ENCODE results near the gene MYOF. TPM values are rescaled to one million over a fixed set of nuclear protein-coding genes. Genes with fewer than 3 reads are reported as not detected.

Gene MYOF
- total RNA-seq, 1 donor from 2014 or later, result 243 TPM

DNA sequence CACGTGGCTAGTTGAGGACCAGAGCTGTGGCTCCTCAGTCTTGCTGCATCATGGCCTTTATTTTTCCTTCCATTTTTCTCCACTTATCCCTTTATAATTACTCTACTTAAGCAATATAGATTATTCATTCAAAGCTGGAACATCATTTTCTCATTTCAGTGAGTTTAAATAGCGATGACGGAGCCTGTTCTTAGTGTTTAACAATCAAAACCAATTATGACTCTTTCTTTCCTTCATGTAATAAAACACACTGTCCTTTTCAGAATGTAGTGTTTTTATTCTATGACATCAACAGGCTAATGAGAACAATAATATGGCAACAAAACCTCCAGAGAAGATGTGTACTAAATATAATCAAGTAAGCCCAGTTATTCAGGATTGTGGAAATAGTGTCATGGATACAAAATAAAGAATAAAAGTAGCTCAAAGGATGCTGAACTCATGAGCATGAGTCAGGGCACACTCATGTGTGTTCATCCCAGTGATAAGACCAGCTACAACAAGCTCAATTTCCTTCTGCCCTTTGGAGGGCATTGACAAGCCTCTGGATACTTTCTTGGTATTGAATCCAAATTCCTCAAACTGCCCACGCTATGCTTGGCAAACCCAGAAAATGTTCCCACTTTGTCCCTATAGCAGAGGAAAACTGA, 220.0 kb downstream of the MYOF start:
- DNase-seq (ENCODE audit: low read depth, low spot score), result no peak

GRCh38 chr10:93261089-93261488, 221.0 kb downstream of the MYOF start:
- DNase-seq (ENCODE audit: low read depth, low spot score), result no peak

DNA sequence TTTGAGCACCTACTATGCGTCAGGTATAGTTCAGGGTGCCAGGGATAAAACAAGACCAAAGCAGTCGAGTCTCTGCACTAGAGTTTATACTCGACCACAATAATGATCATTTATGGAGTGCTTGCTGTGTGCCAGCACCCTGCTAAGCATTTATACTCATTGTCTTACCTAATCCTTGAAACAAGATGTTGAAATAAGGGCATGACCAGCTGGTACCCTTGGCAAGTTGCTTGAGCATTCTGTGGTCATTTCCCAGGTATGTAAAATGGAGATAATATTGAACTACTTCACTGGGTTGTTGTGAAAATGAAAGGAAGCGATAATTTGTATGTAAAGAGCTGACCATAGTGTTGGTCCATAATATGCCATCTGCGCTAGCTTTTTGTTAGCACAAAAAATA, 223.0 kb downstream of the MYOF start:
- DNase-seq (ENCODE audit: low read depth, low spot score), result no peak

Other genes starting within 250 kb of the MYOF start
- 43.5 and 92.2 TPM in 2 replicates for gene CEP55, start 14.3 kb upstream of the MYOF start, total RNA-seq
- not detected in 2 replicates for gene FFAR4, start 84.3 kb upstream of the MYOF start, total RNA-seq
- not detected in 2 replicates for gene RBP4, start 118.9 kb upstream of the MYOF start, total RNA-seq
- not detected in 2 replicates for gene PDE6C, start 130.2 kb upstream of the MYOF start, total RNA-seq
- gene FRA10AC1, start 220.3 kb upstream of the MYOF start, total RNA-seq, result 5.7 and 6.7 TPM in 2 replicates

Data from pulmonary artery endothelial cell (primary cell).